ENCODE data around the gene TADA3.
A peak's percentile ranks its signal among the peaks of the same experiment; 100 is the strongest.

Gene TADA3

DNA sequence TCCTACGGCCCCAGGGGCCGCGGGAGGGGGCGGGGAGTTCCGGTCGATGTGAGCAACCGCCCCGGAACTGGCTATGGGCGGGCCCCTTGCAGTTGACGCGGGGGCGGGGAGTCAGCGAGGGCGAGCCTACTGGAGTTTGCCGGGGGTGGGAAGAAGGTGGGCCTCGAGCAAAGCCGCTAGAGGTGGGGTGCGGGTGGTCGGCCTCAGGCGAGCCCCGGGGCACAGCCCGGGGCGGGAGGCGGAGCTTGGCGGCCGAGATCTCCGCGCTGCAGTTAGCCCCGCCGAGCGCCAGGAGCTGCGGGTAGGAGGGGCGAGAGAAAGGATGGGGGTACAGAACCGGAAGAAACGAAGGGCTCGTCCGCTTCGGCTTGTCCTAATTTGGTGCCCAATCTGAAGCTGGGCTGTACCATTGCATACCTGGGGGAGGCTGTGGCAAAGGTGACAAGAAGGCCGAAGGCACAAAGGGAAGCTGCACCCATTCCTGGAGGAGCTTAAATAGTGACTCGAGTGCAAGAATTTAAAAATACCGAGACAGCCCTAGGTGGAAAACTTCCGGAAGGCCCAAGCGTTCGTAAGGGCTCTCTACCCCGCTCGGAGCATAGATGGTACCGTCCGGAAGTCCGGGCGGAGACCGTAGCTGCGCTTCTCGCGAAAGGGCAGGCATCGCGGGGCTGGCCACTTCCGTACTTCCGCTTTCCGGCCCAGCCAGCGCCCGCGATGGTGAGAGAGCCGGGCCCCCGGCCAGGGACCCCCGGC, at the start of gene TADA3, which contains the start of gene ARPC4:
Gene TADA3 (minus strand): TSS at position 69 of the 756 bp plus-strand sequence. CDS start 1,007 bp downstream, outside the sequence.
Gene ARPC4 (plus strand): TSS at position 678 of the 756 bp plus-strand sequence. CDS start 40 bp downstream, at position 718.
- Histone ChIP-seq H3K9me3 (ENCODE audit: control insufficient read depth, low read length) (no peaks in the 10 kb centered on the region), H3K9ac (ENCODE audit: low read length) (peak within 1 kb of the TSS; percentile 99), H3K4me3 (ENCODE audit: low read length) (peak within 1 kb of the TSS; percentile 44), H3K36me3 (ENCODE audit: control insufficient read depth, insufficient read depth, low read length) (peaks cover 7% of the 10 kb centered on the region), H3K4me1 (ENCODE audit: control insufficient read depth, insufficient read depth, low read length) (peaks cover 9% of the 10 kb centered on the region), H3K27me3 (ENCODE audit: control insufficient read depth, insufficient read depth, low read length) (no peaks in the 10 kb centered on the region)

DNA sequence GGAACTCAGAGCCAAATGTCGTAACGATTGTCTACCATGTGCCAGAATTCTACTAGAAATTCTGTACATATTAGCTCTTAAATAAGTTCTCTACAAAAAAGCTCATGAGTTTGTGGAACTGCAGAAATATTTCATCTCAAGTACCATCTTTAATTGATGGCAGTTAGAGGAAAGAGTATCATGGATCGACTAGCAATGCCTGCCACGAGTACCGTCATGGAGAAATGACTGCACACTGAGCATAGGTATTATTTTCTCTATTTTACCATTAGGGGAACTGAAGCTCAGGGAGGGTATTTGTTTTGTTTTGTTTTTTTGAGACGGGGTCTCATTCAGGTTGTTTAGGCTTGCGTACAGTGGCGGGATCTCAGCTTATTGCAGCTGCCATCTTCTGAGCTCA, 48.7 kb upstream of the TADA3 start:
- Histone ChIP-seq H3K27me3 (ENCODE audit: control insufficient read depth, insufficient read depth, low read length) (no peaks in the 10 kb centered on the region), H3K4me3 (ENCODE audit: low read length) (no peak overlapping the region), H3K4me1 (ENCODE audit: control insufficient read depth, insufficient read depth, low read length) (peaks cover 4% of the 10 kb centered on the region), H3K36me3 (ENCODE audit: control insufficient read depth, insufficient read depth, low read length) (peaks cover 4% of the 10 kb centered on the region), H3K9ac (ENCODE audit: low read length) (no peak overlapping the region), H3K9me3 (ENCODE audit: control insufficient read depth, low read length) (no peaks in the 10 kb centered on the region)

DNA sequence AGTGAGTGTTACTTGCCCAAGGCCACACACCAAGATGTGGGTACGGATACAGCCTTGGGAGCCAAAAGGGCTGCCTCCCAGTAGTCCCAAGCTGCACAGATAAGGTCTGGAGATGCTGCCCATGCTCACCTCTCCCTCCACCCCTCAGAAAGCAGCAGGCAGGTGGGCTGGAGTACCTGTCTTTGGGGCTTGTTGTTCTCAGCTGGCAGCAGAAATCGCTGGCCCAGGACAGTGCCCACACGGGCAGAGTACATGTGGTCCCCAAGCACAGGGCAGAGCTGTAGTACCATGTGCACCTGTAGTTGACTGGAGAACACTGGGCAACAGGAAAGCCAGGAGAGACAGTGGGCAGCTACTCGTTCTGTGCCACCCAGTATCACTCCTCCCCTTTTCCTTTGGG, 46.6 kb upstream of the TADA3 start:
- H3K4me1 ChIP-seq (ENCODE audit: control insufficient read depth, insufficient read depth, low read length) = no peaks in the 10 kb centered on the region
- no peaks in the 10 kb centered on the region for H3K9me3 ChIP-seq (ENCODE audit: control insufficient read depth, low read length)
- H3K36me3 ChIP-seq (ENCODE audit: control insufficient read depth, insufficient read depth, low read length) = peaks cover 12% of the 10 kb centered on the region
- no peaks in the 10 kb centered on the region for H3K27me3 ChIP-seq (ENCODE audit: control insufficient read depth, insufficient read depth, low read length)
- H3K9ac ChIP-seq (ENCODE audit: low read length) = no peak overlapping the region
- no peak overlapping the region for H3K4me3 ChIP-seq (ENCODE audit: low read length)

DNA sequence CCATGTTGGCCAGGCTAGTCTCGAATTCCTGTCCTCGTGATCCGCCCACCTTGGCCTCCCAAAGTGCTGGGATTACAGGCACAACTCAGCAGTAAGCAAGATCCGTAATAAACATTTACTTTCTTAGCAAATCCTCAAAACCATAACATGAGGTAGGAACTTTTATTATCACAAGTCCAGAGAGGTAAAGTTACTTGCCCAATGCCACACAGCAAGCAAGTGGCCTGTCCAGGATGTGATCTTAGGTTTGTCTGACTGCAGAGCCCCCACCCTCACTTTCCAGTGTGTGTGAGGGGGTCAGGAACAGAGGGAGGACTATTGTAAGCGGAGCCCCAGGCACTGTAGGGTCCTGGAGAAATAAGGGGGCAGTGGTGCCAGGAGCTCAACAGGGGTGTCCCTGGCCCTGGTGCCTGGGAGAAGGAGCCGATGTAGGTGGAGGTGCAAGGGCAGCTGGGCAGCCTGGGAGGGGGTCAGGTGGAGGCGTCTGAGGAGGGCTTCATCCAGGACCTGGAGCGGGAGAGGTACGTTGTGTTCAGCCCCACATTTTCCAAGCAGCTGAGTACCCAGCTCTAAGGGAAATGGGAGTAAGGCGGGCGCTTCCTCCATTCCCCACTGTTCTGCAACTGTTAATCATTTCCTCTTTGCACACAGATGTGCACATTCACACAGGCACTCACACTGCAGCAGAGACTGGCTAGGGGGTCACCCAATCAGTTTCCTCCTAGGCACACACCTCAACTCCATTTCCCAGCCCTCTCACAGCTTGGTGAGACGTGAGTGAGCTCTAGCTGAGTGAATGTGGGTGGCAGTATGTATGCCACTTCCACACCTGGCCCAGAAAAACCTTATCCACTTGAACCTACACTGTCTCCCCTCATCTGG, 45.7 kb upstream of the TADA3 start:
- Histone ChIP-seq H3K9me3 (ENCODE audit: control insufficient read depth, low read length) (no peaks in the 10 kb centered on the region), H3K27me3 (ENCODE audit: control insufficient read depth, insufficient read depth, low read length) (no peaks in the 10 kb centered on the region), H3K4me3 (ENCODE audit: low read length) (no peak overlapping the region), H3K4me1 (ENCODE audit: control insufficient read depth, insufficient read depth, low read length) (no peaks in the 10 kb centered on the region), H3K36me3 (ENCODE audit: control insufficient read depth, insufficient read depth, low read length) (peaks cover 17% of the 10 kb centered on the region), H3K9ac (ENCODE audit: low read length) (no peak overlapping the region)

DNA sequence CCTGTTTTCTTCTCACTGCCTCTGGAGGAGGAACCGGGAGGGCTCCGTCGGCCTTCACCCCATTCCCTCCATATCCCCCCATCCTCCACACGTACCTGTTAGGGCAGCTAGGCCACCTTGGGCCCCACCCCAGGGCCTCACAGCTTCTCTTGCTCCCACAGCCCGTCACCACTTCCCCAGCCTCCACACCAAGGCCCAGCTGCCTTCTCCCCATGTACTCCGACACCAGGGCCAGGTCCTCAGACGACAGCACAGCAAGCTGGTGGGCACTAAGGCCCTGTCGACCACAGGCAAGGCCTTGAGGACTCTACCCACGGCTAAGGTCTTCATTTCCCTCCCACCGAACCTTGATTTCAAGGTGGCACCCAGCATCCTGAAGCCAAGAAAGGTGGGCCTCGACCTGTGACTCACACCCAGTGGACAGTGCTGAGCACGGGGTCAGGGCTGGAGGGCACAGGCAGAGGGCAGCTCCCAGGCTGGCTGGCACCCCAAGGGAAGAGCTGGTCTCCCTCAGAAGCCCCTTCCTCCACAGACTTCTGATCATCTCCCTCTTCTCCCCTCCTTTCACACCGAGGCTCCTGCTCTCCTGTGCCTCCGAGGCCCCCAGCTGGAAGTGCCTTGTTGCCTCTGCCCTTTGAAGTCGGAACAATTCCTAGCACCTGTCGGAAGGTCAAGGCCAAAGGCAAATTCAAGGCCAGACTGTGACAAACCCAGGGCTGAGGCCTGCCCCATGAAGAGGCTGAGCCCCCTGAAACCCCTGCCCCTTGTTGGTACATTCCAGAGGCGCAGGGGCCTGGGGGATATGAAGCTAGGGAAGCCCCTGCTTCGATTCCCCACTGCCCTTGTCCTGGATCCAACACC, 42.5 kb upstream of the TADA3 start:
- H3K4me1 ChIP-seq (ENCODE audit: control insufficient read depth, insufficient read depth, low read length) = no peaks in the 10 kb centered on the region
- no peaks in the 10 kb centered on the region for H3K27me3 ChIP-seq (ENCODE audit: control insufficient read depth, insufficient read depth, low read length)
- H3K4me3 ChIP-seq (ENCODE audit: low read length) = no peak overlapping the region
- peaks cover 20% of the 10 kb centered on the region for H3K36me3 ChIP-seq (ENCODE audit: control insufficient read depth, insufficient read depth, low read length)
- H3K9me3 ChIP-seq (ENCODE audit: control insufficient read depth, low read length) = no peaks in the 10 kb centered on the region
- no peak overlapping the region for H3K9ac ChIP-seq (ENCODE audit: low read length)

GRCh38 chr3:9833078-9833477, 40.8 kb upstream of the TADA3 start:
- H3K36me3 ChIP-seq (ENCODE audit: control insufficient read depth, insufficient read depth, low read length) = peaks cover 20% of the 10 kb centered on the region
- no peaks in the 10 kb centered on the region for H3K4me1 ChIP-seq (ENCODE audit: control insufficient read depth, insufficient read depth, low read length)
- H3K27me3 ChIP-seq (ENCODE audit: control insufficient read depth, insufficient read depth, low read length) = no peaks in the 10 kb centered on the region
- H3K4me3 ChIP-seq (ENCODE audit: low read length) = no peak overlapping the region
- H3K9ac ChIP-seq (ENCODE audit: low read length) = no peak overlapping the region
- H3K9me3 ChIP-seq (ENCODE audit: control insufficient read depth, low read length) = no peaks in the 10 kb centered on the region

DNA sequence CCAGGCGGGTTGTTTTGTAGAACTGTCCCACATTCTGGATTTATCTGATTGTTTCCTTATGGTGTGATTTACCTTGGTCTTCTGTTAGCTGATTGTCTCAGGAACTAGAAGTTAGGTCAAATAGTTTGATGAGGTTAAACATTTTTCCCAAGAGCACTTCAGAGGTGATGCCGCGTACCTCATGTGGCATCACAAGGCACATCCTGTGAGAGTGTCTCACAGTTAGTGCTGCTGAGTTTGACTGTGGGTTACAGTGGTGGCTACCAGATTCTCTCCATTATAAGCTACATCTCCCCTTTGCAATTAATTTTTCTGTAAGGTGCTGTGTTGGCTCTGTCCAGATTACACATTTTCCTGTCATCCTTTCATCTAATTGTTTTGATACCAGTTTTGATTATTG, 39.0 kb upstream of the TADA3 start:
- H3K36me3 ChIP-seq (ENCODE audit: control insufficient read depth, insufficient read depth, low read length) = peaks cover 20% of the 10 kb centered on the region

GRCh38 chr3:9828801-9829755, 36.8 kb upstream of the TADA3 start:
- no peaks in the 10 kb centered on the region for H3K9me3 ChIP-seq (ENCODE audit: control insufficient read depth, low read length)
- peaks cover 9% of the 10 kb centered on the region for H3K4me1 ChIP-seq (ENCODE audit: control insufficient read depth, insufficient read depth, low read length)
- H3K4me3 ChIP-seq (ENCODE audit: low read length) = no peak overlapping the region
- no peak overlapping the region for H3K9ac ChIP-seq (ENCODE audit: low read length)
- H3K27me3 ChIP-seq (ENCODE audit: control insufficient read depth, insufficient read depth, low read length) = no peaks in the 10 kb centered on the region
- H3K36me3 ChIP-seq (ENCODE audit: control insufficient read depth, insufficient read depth, low read length) = peaks cover 13% of the 10 kb centered on the region

More for the DNA sequence above, 39.0 kb upstream of the TADA3 start:
- no peak overlapping the region for H3K9ac ChIP-seq (ENCODE audit: low read length)
- H3K4me1 ChIP-seq (ENCODE audit: control insufficient read depth, insufficient read depth, low read length) = no peaks in the 10 kb centered on the region
- H3K4me3 ChIP-seq (ENCODE audit: low read length) = no peak overlapping the region
- H3K9me3 ChIP-seq (ENCODE audit: control insufficient read depth, low read length) = no peaks in the 10 kb centered on the region
- H3K27me3 ChIP-seq (ENCODE audit: control insufficient read depth, insufficient read depth, low read length) = no peaks in the 10 kb centered on the region

DNA sequence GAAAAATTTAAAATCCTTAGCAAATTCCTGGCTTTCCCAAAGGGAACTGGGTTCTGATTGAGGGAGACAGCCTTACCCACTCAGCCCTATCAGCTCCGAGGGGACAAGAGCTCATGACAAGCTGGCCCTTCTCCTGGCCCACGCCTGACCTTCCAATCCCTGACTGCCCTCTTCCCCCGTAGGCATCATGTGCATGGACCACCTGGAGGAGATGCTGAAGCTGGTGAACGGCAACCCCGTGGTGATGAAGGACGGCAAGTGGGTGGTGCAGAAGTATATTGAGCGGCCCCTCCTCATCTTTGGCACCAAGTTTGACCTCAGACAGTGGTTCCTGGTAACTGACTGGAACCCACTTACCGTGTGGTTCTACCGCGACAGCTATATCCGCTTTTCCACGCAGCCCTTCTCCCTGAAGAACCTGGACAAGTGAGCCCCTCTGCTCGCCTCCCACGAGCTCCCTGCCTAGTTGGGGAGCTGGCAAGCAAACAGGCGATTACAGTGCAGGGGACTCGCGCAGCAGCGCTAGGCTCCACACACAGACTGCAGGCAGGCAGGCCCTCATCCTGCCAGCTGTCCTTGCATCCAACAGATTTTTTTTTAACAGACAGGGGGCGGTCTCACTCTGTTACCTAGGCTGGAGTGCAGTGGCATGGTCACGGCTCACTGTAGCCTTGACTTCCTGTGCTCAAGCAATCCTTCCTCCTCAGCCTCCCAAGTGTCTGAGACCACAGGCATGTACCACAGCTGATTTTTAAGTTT, 34.7 kb upstream of the TADA3 start:
- no peak overlapping the region for H3K4me3 ChIP-seq (ENCODE audit: low read length)
- peaks cover 5% of the 10 kb centered on the region for H3K36me3 ChIP-seq (ENCODE audit: control insufficient read depth, insufficient read depth, low read length)
- no peaks in the 10 kb centered on the region for H3K27me3 ChIP-seq (ENCODE audit: control insufficient read depth, insufficient read depth, low read length)
- peaks cover 9% of the 10 kb centered on the region for H3K4me1 ChIP-seq (ENCODE audit: control insufficient read depth, insufficient read depth, low read length)
- no peak overlapping the region for H3K9ac ChIP-seq (ENCODE audit: low read length)
- H3K9me3 ChIP-seq (ENCODE audit: control insufficient read depth, low read length) = no peaks in the 10 kb centered on the region

DNA sequence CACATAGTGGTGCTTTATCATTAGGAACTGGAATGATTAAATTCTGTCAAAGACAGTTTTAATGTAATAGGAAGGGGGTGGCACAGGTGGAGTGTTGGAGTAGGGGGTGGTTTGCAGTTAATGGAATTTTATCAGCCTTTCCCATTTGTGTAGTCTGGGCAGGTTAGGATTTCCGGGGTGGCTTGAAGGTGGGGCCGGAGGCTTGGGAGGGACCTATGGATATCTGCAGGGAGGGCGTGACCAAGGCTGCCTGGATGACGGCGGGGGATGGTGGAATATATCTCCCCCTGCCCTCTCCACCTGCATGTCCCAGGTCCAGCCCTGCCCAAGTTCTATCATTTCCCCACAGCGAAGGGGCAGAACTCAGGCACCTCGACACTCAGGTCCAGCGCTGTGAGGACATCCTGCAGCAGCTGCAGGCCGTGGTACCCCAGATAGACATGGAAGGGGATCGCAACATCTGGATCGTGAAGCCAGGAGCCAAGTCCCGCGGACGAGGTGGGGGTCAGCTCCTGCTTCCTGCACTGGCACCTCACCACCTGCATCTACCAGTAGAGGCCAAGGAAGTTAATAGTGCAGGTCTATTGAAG, 33.3 kb upstream of the TADA3 start:
- Histone ChIP-seq H3K4me3 (ENCODE audit: low read length) (no peak overlapping the region), H3K9me3 (ENCODE audit: control insufficient read depth, low read length) (no peaks in the 10 kb centered on the region), H3K9ac (ENCODE audit: low read length) (no peak overlapping the region), H3K4me1 (ENCODE audit: control insufficient read depth, insufficient read depth, low read length) (peaks cover 9% of the 10 kb centered on the region), H3K27me3 (ENCODE audit: control insufficient read depth, insufficient read depth, low read length) (no peaks in the 10 kb centered on the region), H3K36me3 (ENCODE audit: control insufficient read depth, insufficient read depth, low read length) (peaks cover 5% of the 10 kb centered on the region)

All from mucosa of stomach (tissue), 1 donor.